HL-60 (cell line): ENCODE data around the gene GPR171.

ENCODE experiments used
- DNase-seq, 2 experiments: peaks; one replicate each; pipeline ENCODE4 v3.0.0-alpha.2; 2010 to 2020; ENCODE audit warnings: low read depth in 1 of 2, low spot score in 1 of 2
- H3K27ac ChIP-seq: fragments of 250-450 bp; sonication (Bioruptor Pico); replicated peaks from 2 replicates; pipeline ENCODE4 v1.5.1; 2020; ENCODE audit warnings: mild to moderate bottlenecking, moderate library complexity
- H3K27me3 ChIP-seq: fragments of 250-450 bp; sonication (Bioruptor Pico); 2 replicates; pipeline ENCODE4 v1.5.1; 2021; ENCODE audit warnings: mild to moderate bottlenecking, moderate library complexity; ENCODE audit not compliant: insufficient read depth, poor library complexity, severe bottlenecking
- H3K4me3 ChIP-seq: replicated peaks from 2 replicates; pipeline ENCODE4 v1.5.1; 2011; ENCODE audit warnings: mild to moderate bottlenecking, control low read depth, low read length; ENCODE audit not compliant: insufficient read depth
- CTCF ChIP-seq: IDR thresholded peaks from one replicate; pipeline ENCODE4 v1.5.1; 2011; ENCODE audit warnings: low read length, control low read depth, inconsistent platforms; ENCODE audit not compliant: insufficient read depth
- GABPA ChIP-seq: IDR thresholded peaks from 2 replicates; pipeline ENCODE4 v1.6.1; 2012; ENCODE audit warnings: low read depth
- POLR2AphosphoS5 ChIP-seq: IDR thresholded peaks from 2 replicates; pipeline ENCODE4 v1.6.1; 2012; ENCODE audit warnings: low read depth
- REST ChIP-seq: IDR thresholded peaks from 2 replicates; pipeline ENCODE4 v1.6.1; 2012; ENCODE audit warnings: low read depth; ENCODE audit not compliant: insufficient replicate concordance
- SPI1 ChIP-seq: IDR thresholded peaks from 2 replicates; pipeline ENCODE4 v1.6.1; 2012; ENCODE audit warnings: low read depth, mild to moderate bottlenecking, borderline replicate concordance

GPR171 gene

GRCh38 chr3:151195826-151196225 is 7.2 kb downstream of the GPR171 start:
- H3K27ac ChIP-seq, result no peak overlapping the region
- no peak overlapping the region for H3K4me3 ChIP-seq
- DNase-seq, result no peak
- TF ChIP-seq CTCF (no peak), REST (no peak), POLR2AphosphoS5 (no peak), GABPA (no peak), SPI1 (no peak)
- H3K27me3 ChIP-seq, result no peaks in the 10 kb centered on the region

DNA sequence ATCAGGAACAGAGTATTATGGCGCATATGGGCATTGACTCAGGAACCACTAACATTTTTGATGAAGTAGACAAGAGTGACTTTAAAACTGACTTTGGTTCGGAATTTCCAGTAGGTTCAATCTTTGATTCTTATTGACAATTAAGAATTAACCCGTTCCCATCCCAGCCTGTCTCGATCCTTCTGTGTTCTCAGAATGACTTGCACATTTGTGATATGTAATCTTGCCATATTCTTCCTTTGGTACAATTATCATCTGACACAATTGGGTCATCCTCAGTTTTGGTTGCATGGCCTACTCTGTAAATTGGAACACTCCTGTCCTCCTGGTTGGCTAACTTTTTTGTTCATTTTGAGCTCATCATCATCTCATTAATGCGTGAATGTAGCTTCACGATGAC is 10.5 kb downstream of the GPR171 start:
- Histone ChIP-seq H3K27ac (no peak overlapping the region), H3K4me3 (no peak overlapping the region), H3K27me3 (no peaks in the 10 kb centered on the region)
- no peak for DNase-seq
- TF ChIP-seq REST (no peak), GABPA (no peak), POLR2AphosphoS5 (no peak), SPI1 (no peak), CTCF (no peak)

GRCh38 chr3:151191095-151191494 is 11.9 kb downstream of the GPR171 start:
- Histone ChIP-seq H3K4me3 (no peak overlapping the region), H3K27ac (no peak overlapping the region), H3K27me3 (no peaks in the 10 kb centered on the region)
- no peak for DNase-seq
- TF ChIP-seq CTCF (no peak), REST (no peak), SPI1 (no peak), POLR2AphosphoS5 (no peak), GABPA (no peak)
